PC-3 (cell line): ENCODE data around the gene CACNA1D. TPM values are rescaled to one million over a fixed set of nuclear protein-coding genes. Genes with fewer than 3 reads are reported as not detected.

Source experiments
- ATAC-seq: fragments of 200-7000 bp; cut with Tn5 transposase; 2 replicates; pipeline ENCODE4 v1.9.1; 2020; ENCODE audit warnings: mild to moderate bottlenecking, moderate library complexity
- BruUV-seq: library from RNA; stranded (reverse); fragments of 400-500 nt; replicated peaks from 2 replicates; lab custom pipeline; 2021; lab: Mats Ljungman, UMichigan
- CTCF ChIA-PET: fragments of 300-600 bp; sonication (Branson Sonifier 250); formaldehyde crosslinking; loops from one replicate; lab custom pipeline; 2022; ENCODE audit warnings: antibody characterized with exemption; lab: Charles Lee
- POLR2A ChIA-PET: fragments of 300-600 bp; sonication (Branson Sonifier 250); formaldehyde crosslinking; loops from one replicate; lab custom pipeline; 2022; ENCODE audit warnings: antibody characterized with exemption; ENCODE audit not compliant: unreplicated experiment; lab: Charles Lee
- DNase-seq: peaks from one replicate; pipeline ENCODE4 v3.0.0-alpha.2; 2015
- H2AFZ ChIP-seq: fragments of 300-600 bp; sonication (generic); 2 replicates; pipeline ENCODE4 v1.6.0; 2016; ENCODE audit warnings: antibody characterized with exemption, low read length
- H3F3A ChIP-seq: fragments of 300-600 bp; sonication (generic); one replicate; pipeline ENCODE4 v1.6.0; 2017; ENCODE audit warnings: antibody characterized with exemption, low read length, control low read depth, mild to moderate bottlenecking; ENCODE audit not compliant: unreplicated experiment
- H3K27ac ChIP-seq: fragments of 300-600 bp; sonication (generic); 2 replicates; pipeline ENCODE4 v1.5.1; 2016; ENCODE audit warnings: mild to moderate bottlenecking, low read length
- H3K27me3 ChIP-seq: fragments of 300-600 bp; sonication (generic); 2 replicates; pipeline ENCODE4 v1.6.1; 2016; ENCODE audit warnings: low read length, mixed read lengths
- H3K36me3 ChIP-seq: fragments of 300-600 bp; sonication (generic); 2 replicates; pipeline ENCODE4 v1.6.1; 2016; ENCODE audit warnings: low read depth, mixed run types, low read length, mixed read lengths
- H3K4me1 ChIP-seq: fragments of 300-600 bp; sonication (generic); 2 replicates; pipeline ENCODE4 v1.5.1; 2016; ENCODE audit warnings: low read length; ENCODE audit not compliant: insufficient read depth
- H3K4me2 ChIP-seq: fragments of 300-600 bp; sonication (generic); 2 replicates; pipeline ENCODE4 v1.6.0; 2016; ENCODE audit warnings: low read length
- H3K4me3 ChIP-seq: fragments of 300-600 bp; sonication (generic); 2 replicates; pipeline ENCODE4 v1.5.1; 2016; ENCODE audit warnings: mild to moderate bottlenecking, low read length, mixed read lengths
- H3K79me2 ChIP-seq: fragments of 300-600 bp; sonication (generic); 2 replicates; pipeline ENCODE4 v1.6.1; 2017; ENCODE audit warnings: low read length, mixed read lengths
- H3K9ac ChIP-seq: fragments of 300-600 bp; sonication (generic); 2 replicates; pipeline ENCODE4 v1.6.0; 2016; ENCODE audit warnings: mild to moderate bottlenecking, low read length
- H3K9me2 ChIP-seq: fragments of 300-600 bp; sonication (generic); replicated peaks from 2 replicates; pipeline ENCODE4 v1.6.1; 2016; ENCODE audit warnings: mixed run types, low read length, mixed read lengths
- H3K9me3 ChIP-seq: fragments of 300-600 bp; sonication (generic); 2 replicates; pipeline ENCODE4 v1.6.1; 2016; ENCODE audit warnings: low read length, mixed read lengths
- H4K20me1 ChIP-seq: fragments of 300-600 bp; sonication (generic); 2 replicates; pipeline ENCODE4 v1.6.1; 2016; ENCODE audit warnings: low read length, mixed read lengths
- EZH2 ChIP-seq: fragments of 300-600 bp; sonication (generic); IDR thresholded peaks from one replicate; pipeline ENCODE4 v1.6.1; 2017; ENCODE audit warnings: antibody characterized with exemption, mild to moderate bottlenecking, low read length; ENCODE audit not compliant: unreplicated experiment
- EZH2phosphoT487 ChIP-seq: fragments of 300-600 bp; sonication (generic); IDR thresholded peaks from 2 replicates; pipeline ENCODE4 v1.6.1; 2018; ENCODE audit warnings: mild to moderate bottlenecking, antibody characterized with exemption, low read length, borderline replicate concordance
- intact Hi-C: fragments of 100-400 bp; cut with micrococcal nuclease; formaldehyde crosslinking; loops from 2 replicates; pipeline ENCODE4 v1.9.0; 2023
- total RNA-seq: library from RNA; depleted of rRNA; stranded (reverse); fragments of >200 nt; gene quantifications from 2 replicates; pipeline ENCODE4 v1.2.3, GENCODE V29; 2014
- TF ChIP-seq, protein P1 (sequence below): fragments of 300-600 bp; sonication (generic); conservative IDR thresholded peaks from 2 replicates; pipeline ENCODE4 v1.5.1; 2017; ENCODE audit warnings: antibody characterized with exemption, low read depth, mild to moderate bottlenecking, low read length

The CACNA1D gene
- total RNA-seq, 1 experiment from 2014 or later: not detected

DNA sequence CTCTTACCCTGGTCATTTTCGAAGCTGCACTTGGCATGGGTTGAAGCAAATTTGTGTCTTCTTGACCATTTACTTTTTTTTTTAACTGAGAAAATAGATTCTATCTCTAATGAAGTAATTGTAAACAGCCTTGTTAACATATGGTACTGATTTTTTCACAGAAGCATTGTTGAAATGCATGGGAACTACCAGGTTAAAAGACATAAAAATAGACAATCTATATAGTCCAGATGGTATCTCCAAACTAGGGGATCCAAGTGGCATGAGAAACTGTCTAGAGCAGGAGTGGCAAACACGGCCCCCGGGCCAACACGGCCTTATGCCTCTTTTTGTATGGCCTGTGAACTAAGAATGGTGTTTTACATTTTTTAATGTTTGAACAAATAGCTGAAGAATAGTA lies 41.9 kb downstream of the CACNA1D start:
- Histone ChIP-seq H3K79me2 (no peaks in the 10 kb centered on the region), H3K9ac (no peak overlapping the region), H3F3A (no peaks in the 10 kb centered on the region), H3K36me3 (no peaks in the 10 kb centered on the region), H3K27ac (no peak overlapping the region), H3K4me1 (no peaks in the 10 kb centered on the region), H3K9me3 (no peaks in the 10 kb centered on the region), H3K9me2 (no peaks in the 10 kb centered on the region), H4K20me1 (no peaks in the 10 kb centered on the region), H3K27me3 (peaks cover 91% of the 10 kb centered on the region), H2AFZ (no peak overlapping the region), H3K4me2 (no peak overlapping the region), H3K4me3 (no peak overlapping the region)
- BruUV-seq: no TSS peak
- ATAC-seq: no peak
- intact Hi-C loops: no loop called here
- DNase-seq: no peak
- CTCF ChIA-PET: no interaction called here
- TF ChIP-seq, protein P1, sequence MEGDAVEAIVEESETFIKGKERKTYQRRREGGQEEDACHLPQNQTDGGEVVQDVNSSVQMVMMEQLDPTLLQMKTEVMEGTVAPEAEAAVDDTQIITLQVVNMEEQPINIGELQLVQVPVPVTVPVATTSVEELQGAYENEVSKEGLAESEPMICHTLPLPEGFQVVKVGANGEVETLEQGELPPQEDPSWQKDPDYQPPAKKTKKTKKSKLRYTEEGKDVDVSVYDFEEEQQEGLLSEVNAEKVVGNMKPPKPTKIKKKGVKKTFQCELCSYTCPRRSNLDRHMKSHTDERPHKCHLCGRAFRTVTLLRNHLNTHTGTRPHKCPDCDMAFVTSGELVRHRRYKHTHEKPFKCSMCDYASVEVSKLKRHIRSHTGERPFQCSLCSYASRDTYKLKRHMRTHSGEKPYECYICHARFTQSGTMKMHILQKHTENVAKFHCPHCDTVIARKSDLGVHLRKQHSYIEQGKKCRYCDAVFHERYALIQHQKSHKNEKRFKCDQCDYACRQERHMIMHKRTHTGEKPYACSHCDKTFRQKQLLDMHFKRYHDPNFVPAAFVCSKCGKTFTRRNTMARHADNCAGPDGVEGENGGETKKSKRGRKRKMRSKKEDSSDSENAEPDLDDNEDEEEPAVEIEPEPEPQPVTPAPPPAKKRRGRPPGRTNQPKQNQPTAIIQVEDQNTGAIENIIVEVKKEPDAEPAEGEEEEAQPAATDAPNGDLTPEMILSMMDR: no peak
- TF ChIP-seq EZH2: no peak
- TF ChIP-seq EZH2phosphoT487: no peak
- POLR2A ChIA-PET: no interaction called here

DNA sequence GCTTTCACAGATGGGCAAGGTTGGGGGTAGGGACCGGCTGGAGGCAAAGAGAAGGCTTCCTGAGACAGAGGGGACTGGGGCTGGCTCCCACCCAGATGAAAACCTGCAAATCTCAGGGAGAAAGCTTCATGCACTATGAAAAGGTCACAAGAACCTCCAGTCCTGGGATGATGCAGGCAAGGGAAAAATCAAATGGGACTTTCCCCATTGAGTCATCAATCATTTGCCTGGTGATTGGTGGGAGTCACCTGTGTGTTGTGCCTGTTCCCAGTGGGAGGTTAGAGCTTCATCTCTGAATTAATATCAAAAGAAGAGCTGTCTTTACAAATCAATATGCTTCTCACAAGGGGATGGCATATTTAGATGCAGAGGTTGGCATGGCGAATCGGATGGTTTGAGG lies 49.9 kb downstream of the CACNA1D start:
- H4K20me1 ChIP-seq: no peaks in the 10 kb centered on the region
- no peak overlapping the region for H3K9ac ChIP-seq
- H3K79me2 ChIP-seq: no peaks in the 10 kb centered on the region
- TF ChIP-seq EZH2 (no peak), EZH2phosphoT487 (no peak)
- TF ChIP-seq, protein P1: no peak
- H3K27me3 ChIP-seq: peaks cover 81% of the 10 kb centered on the region
- H3K27ac ChIP-seq: no peak overlapping the region
- H3K36me3 ChIP-seq: no peaks in the 10 kb centered on the region
- intact Hi-C loops: no loop called here
- H3K4me2 ChIP-seq: no peak overlapping the region
- no peaks in the 10 kb centered on the region for H3K4me1 ChIP-seq
- ChIA-PET CTCF (no interaction called here), POLR2A (no interaction called here)
- no TSS peak for BruUV-seq
- DNase-seq (no peak), ATAC-seq (no peak)
- no peak overlapping the region for H2AFZ ChIP-seq
- H3K9me3 ChIP-seq: no peaks in the 10 kb centered on the region
- H3K4me3 ChIP-seq: no peak overlapping the region
- no peaks in the 10 kb centered on the region for H3K9me2 ChIP-seq
- H3F3A ChIP-seq: no peaks in the 10 kb centered on the region

DNA sequence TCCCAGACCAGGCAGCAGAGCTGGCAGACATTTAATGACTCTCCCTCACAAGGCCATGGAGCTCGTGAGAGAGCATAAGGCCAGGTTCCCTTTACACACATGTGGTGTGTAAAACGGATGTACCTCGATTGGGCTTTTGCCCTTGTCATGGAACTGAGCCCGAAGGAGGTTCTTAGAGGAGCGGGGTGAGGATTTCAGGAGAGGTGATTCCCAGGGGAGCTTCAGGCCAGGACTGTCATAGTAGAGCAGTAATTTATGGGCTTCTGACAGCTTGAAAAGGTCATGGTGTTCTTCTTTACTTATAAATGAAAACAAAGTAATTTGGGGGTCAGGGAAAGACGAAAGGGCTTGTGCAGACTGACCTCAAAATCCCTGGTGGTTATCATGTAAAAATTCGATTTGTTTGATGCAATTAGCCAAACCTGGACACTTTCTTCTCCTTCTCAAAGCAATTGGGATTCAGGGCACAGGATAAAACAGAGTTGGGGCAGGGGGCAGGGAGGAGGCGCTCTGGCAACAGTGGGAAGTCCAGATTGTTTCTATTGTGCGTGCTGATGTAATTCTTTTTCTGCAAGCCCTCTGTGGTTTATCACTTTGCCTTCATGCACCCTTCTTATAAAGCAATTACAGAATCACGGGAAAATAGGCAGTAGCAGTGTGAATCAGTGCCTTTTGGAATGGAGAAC lies 51.0 kb downstream of the CACNA1D start:
- Histone ChIP-seq H3K27me3 (peaks cover 85% of the 10 kb centered on the region), H3K4me2 (no peak overlapping the region), H3K79me2 (no peaks in the 10 kb centered on the region), H3F3A (no peaks in the 10 kb centered on the region), H3K4me1 (no peaks in the 10 kb centered on the region), H3K9me2 (no peaks in the 10 kb centered on the region), H3K4me3 (no peak overlapping the region), H3K9me3 (no peaks in the 10 kb centered on the region), H3K9ac (no peak overlapping the region), H4K20me1 (no peaks in the 10 kb centered on the region), H3K27ac (no peak overlapping the region), H2AFZ (no peak overlapping the region), H3K36me3 (no peaks in the 10 kb centered on the region)
- intact Hi-C loops: no loop called here
- no peak for TF ChIP-seq EZH2
- TF ChIP-seq EZH2phosphoT487: no peak
- TF ChIP-seq, protein P1: no peak
- ChIA-PET CTCF (no interaction called here), POLR2A (no interaction called here)
- ATAC-seq: no peak
- DNase-seq: no peak
- no TSS peak for BruUV-seq
